Upper lobe of left lung (tissue), 4 donors: ENCODE results near the gene STRIP1.

Experiments
- CTCF ChIP-seq, 6 experiments: fragments of 450-650 bp in 4 of 6; fragments of 200-600 bp in 2 of 6; sonication (generic) in 2 of 6; IDR thresholded peaks; one replicate each; pipeline ENCODE4 v1.5.1; 2016 to 2019; ENCODE audit warnings: antibody characterized with exemption in 6 of 6
- EP300 ChIP-seq, 4 donors: sonication (generic); formaldehyde crosslinking; IDR thresholded peaks; one replicate each; pipeline ENCODE4 v1.5.1; 2017; ENCODE audit warnings: antibody characterized with exemption in 4 of 4, control low read depth in 2 of 4
- POLR2A ChIP-seq, 4 donors: fragments of 450-650 bp; IDR thresholded peaks; one replicate each; pipeline ENCODE4 v1.5.1; 2016 to 2017; ENCODE audit warnings: antibody characterized with exemption in 4 of 4, mild to moderate bottlenecking in 2 of 4
- POLR2AphosphoS5 ChIP-seq, 2 donors: sonication (generic); formaldehyde crosslinking; IDR thresholded peaks; one replicate each; pipeline ENCODE4 v1.5.1; 2017; ENCODE audit warnings: antibody characterized with exemption in 2 of 2

GRCh38 chr1:110059133-110059863, 24.9 kb downstream of the STRIP1 start:
- TF ChIP-seq CTCF (IDR thresholded peaks at IDR 0.05) (no peak), EP300 (IDR thresholded peaks at IDR 0.05) (no peak), POLR2AphosphoS5 (IDR thresholded peaks at IDR 0.05) (no peak), POLR2A (IDR thresholded peaks at IDR 0.05) (no peak)
